AG04450 (cell line): ENCODE data around the gene TNRC6B. TPM values are rescaled to one million over a fixed set of nuclear protein-coding genes. Genes with fewer than 3 reads are reported as not detected.

Source experiments
- CTCF ChIA-PET: fragments of 300-600, 350-600 bp; formaldehyde crosslinking; extraction: SDS; loops from one replicate; lab custom pipeline; 2022; ENCODE audit warnings: antibody characterized with exemption, inconsistent platforms; lab: Charles Lee
- POLR2A ChIA-PET: fragments of 350-600 bp; formaldehyde crosslinking; extraction: SDS; loops from one replicate; lab custom pipeline; 2021; ENCODE audit warnings: antibody characterized with exemption, inconsistent platforms; lab: Yijun Ruan, JAX
- DNase-seq: peaks from one replicate; pipeline ENCODE4 v3.0.0-alpha.2; 2011; ENCODE audit warnings: low read depth, low spot score
- H3K27ac ChIP-seq: one replicate; pipeline ENCODE4 v1.5.1; 2012; ENCODE audit warnings: low read depth, low read length, control low read depth
- H3K27me3 ChIP-seq: one replicate; pipeline ENCODE4 v1.6.0; 2012; ENCODE audit warnings: low read length; ENCODE audit not compliant: control insufficient read depth, insufficient read depth
- H3K4me3 ChIP-seq: 2 replicates; pipeline ENCODE4 v1.5.1; 2011; ENCODE audit warnings: mild to moderate bottlenecking, low read depth, low read length, control low read depth
- H3K9me3 ChIP-seq: 2 replicates; pipeline ENCODE4 v1.5.1; 2012; ENCODE audit warnings: low read length; ENCODE audit not compliant: control insufficient read depth, insufficient read depth
- CTCF ChIP-seq: IDR thresholded peaks from 2 replicates; pipeline ENCODE4 v1.5.1; 2011; ENCODE audit warnings: low read depth, low read length, control low read depth, inconsistent platforms
- polyA plus RNA-seq: library from polyadenylated mRNA; depleted of rRNA; stranded (reverse); fragments of >200 nt; gene quantifications from 2 replicates; pipeline ENCODE4 v1.2.3, GENCODE V29; 2011

The TNRC6B gene
- polyA plus RNA-seq, 1 experiment: 6.6 TPM

GRCh38 chr22:40300884-40301672, 123.4 kb downstream of the TNRC6B start:
- H3K27me3 ChIP-seq: no peaks in the 10 kb centered on the region
- no peak for DNase-seq
- POLR2A ChIA-PET: no interaction called here
- H3K9me3 ChIP-seq: no peaks in the 10 kb centered on the region; the same call in 1 of the 2 replicates
- CTCF ChIA-PET: no interaction called here
- no peak overlapping the region for H3K4me3 ChIP-seq
- no peak overlapping the region for H3K27ac ChIP-seq
- no peak for TF ChIP-seq CTCF

- TF ChIP-seq CTCF: no peak
- POLR2A ChIA-PET: interaction anchor here (0.6 kb wide), 1 partner anchor 36 kb away, joined by 5 read pairs; no protein-coding TSS in a partner anchor
- no peak for DNase-seq
- CTCF ChIA-PET: no interaction called here
- Histone ChIP-seq H3K4me3 (no peak overlapping the region), H3K27me3 (no peaks in the 10 kb centered on the region), H3K9me3 (no peaks in the 10 kb centered on the region; the same call in 1 of the 2 replicates), H3K27ac (no peak overlapping the region)
Measured at GRCh38 chr22:40302149-40302548, 124.4 kb downstream of the TNRC6B start.

GRCh38 chr22:40305625-40306024, 127.9 kb downstream of the TNRC6B start:
- ChIA-PET CTCF (no interaction called here), POLR2A (no interaction called here)
- Histone ChIP-seq H3K4me3 (no peak overlapping the region), H3K27me3 (no peaks in the 10 kb centered on the region), H3K9me3 (no peaks in the 10 kb centered on the region), H3K27ac (no peak overlapping the region)
- DNase-seq: no peak
- no peak for TF ChIP-seq CTCF

GRCh38 chr22:40308999-40309573, 131.4 kb downstream of the TNRC6B start:
- TF ChIP-seq CTCF: no peak
- DNase-seq: no peak
- Histone ChIP-seq H3K9me3 (no peaks in the 10 kb centered on the region), H3K4me3 (no peak overlapping the region), H3K27ac (peak overlapping the region; percentile 59), H3K27me3 (no peaks in the 10 kb centered on the region)
- ChIA-PET POLR2A (interaction anchor here (1.2 kb wide), 1 partner anchor 113 kb away, joined by 4 read pairs; no protein-coding TSS in a partner anchor), CTCF (interaction anchor here (0.8 to 2.3 kb wide), 2 partner anchors 10 to 39 kb away, joined by 3 to 11 read pairs; no protein-coding TSS in a partner anchor)

- ChIA-PET POLR2A (interaction anchor here (0.5 to 1.4 kb wide), 3 partner anchors 22 to 132 kb away, joined by 3 to 10 read pairs (median 4); partner anchors contain the start of gene TNRC6B), CTCF (interaction anchor here (0.8 to 2.3 kb wide), 2 partner anchors 11 to 38 kb away, joined by 3 to 11 read pairs; no protein-coding TSS in a partner anchor)
- no peak for TF ChIP-seq CTCF
- DNase-seq: no peak
- H3K27ac ChIP-seq: peak overlapping the region; percentile 59
- no peaks in the 10 kb centered on the region for H3K9me3 ChIP-seq
- no peaks in the 10 kb centered on the region for H3K27me3 ChIP-seq
- H3K4me3 ChIP-seq: no peak overlapping the region
Measured at GRCh38 chr22:40309631-40310030, 131.9 kb downstream of the TNRC6B start.
